ENCODE measurements around the gene CR2. TPM values are rescaled to one million over a fixed set of nuclear protein-coding genes. Genes with fewer than 3 reads are reported as not detected.

Gene CR2
- total RNA-seq = under 0.01 TPM in 1 of 2 replicates, not detected in the other

DNA sequence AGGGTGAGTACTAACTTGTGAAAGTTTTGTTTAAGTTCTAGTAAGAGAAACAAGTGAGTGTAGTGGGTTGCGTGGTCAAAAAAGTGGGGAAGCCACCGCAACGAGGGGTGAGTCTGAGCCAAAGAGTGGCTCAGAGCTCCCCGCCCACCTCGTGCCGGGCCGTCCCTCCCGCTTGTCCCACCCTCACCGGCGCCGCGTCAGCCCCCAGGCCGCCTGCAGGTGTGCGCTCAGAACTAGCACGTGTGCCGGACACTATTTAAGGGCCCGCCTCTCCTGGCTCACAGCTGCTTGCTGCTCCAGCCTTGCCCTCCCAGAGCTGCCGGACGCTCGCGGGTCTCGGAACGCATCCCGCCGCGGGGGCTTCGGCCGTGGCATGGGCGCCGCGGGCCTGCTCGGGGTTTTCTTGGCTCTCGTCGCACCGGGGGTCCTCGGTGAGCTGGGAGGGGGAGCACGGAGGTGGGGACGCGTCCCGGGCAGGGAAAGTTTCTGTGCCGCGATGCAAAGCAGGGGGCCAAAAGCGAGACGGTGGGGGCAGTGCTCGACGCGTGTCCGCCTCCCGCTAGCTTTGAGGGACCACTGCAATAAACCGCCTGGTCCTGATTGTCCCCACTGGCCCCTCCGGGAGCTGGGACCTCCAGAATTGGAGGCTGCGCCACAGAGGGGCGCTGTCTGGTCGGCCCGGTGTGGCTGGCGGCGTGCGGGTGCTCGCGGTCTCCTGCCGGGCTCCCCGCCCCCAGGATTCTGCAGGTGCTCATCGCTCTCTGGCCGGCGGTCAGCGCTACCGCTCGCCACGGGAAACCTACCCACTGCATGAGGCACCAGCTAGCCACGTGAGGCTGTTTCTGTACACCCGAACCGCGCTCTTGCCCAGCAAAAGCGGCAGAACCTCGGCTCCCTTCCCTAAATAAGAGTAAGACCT is at the start of gene CR2:
CR2 (plus strand) TSS at position 283 of the 919 bp plus-strand sequence; CDS start at position 374, 91 bp downstream.

DNA sequence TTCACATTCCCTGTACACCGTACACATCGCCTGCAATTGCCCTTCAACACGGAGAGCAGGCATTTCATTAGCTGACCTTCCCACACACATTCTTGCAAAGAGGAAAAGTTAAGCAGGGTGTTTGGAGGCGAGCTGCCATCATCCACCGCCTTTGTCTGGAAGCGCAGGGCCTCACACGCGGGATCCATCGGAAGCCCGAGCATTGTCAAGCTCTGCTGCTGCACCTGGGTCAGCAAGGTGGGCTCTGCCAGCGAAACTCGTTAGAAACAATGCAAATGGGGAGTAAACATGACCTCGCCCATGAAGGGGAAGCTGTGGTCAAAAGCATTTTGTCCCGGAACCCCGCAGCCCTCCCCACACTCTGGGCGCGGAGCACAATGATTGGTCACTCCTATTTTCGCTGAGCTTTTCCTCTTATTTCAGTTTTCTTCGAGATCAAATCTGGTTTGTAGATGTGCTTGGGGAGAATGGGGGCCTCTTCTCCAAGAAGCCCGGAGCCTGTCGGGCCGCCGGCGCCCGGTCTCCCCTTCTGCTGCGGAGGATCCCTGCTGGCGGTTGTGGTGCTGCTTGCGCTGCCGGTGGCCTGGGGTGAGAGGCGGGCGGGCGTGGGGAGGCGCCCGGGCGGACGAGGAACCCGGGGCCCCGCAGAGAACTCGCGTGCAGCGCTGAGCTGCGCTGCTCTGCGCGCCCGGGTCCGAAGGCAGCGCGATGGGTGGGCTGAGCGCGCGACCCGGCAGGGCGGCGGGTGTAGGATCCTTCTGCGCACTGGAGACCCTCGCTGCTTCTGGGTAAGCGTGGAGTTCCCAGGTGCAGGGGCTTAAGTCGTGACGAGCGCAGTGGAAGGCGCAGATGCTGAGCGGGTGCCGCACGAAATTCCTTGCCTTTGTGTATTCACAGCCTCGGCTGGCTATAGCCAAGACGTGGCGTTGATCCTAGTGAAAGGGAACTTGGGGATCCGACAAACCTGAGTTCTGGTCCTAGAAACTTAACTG is 42.0 kb downstream of the CR2 start, which contains the start of gene CR1:
CR1 (plus strand) TSS at position 357 of the 992 bp plus-strand sequence; CDS start at position 468, 111 bp downstream.

Other genes starting within 250 kb of the CR2 start
- 33.7 TPM in 2 replicates for gene CD55, start 132.7 kb upstream of the CR2 start, total RNA-seq
- under 0.01 TPM in 1 of 2 replicates, not detected in the other for gene CR1, start 41.8 kb downstream of the CR2 start, total RNA-seq
- not detected in 2 replicates for gene CR1L, start 190.8 kb downstream of the CR2 start, total RNA-seq